ENCODE data around the gene DLG1.

GRCh38 chr3:197105786-197106185, 192.6 kb downstream of the DLG1 start:
- TF ChIP-seq CTCF (IDR thresholded peaks at IDR 0.05) (no peak), POLR2A (IDR thresholded peaks at IDR 0.05) (no peak)
